BLaER1 treated with 17β-estradiol and CSF1 and Interleukin-3, amounts not matched to agents 10 nM and 100 nM (cell line): ENCODE results near the gene DDX55.
"Not testable (repeated sequence)": the region's sequence is repeated elsewhere in the genome, so short reads cannot be mapped to it uniquely, and the experiment has no call there.

Experiments used
- H3K27ac ChIP-seq, 11 experiments: shearing (Covaris generic); formaldehyde crosslinking; 2 replicates each; pipeline ENCODE4 v1.8.1; 2022
- H3K27me3 ChIP-seq, 11 experiments: shearing (Covaris generic); formaldehyde crosslinking; 2 replicates each; pipeline ENCODE4 v1.8.1; 2022
- H3K36me3 ChIP-seq, 11 experiments: shearing (Covaris generic); formaldehyde crosslinking; 2 replicates each; pipeline ENCODE4 v1.8.1; 2022
- H3K4me1 ChIP-seq, 10 experiments: shearing (Covaris generic); formaldehyde crosslinking; 2 replicates each; pipeline ENCODE4 v1.8.1; 2022
- H3K4me2 ChIP-seq, 11 experiments: shearing (Covaris generic); formaldehyde crosslinking; 2 replicates each; pipeline ENCODE4 v1.8.1; 2022
- H3K4me3 ChIP-seq, 10 experiments: shearing (Covaris generic); formaldehyde crosslinking; 2 replicates each; pipeline ENCODE4 v1.8.1; 2022
- H3K9ac ChIP-seq, 11 experiments: shearing (Covaris generic); formaldehyde crosslinking; 2 replicates each; pipeline ENCODE4 v1.8.1; 2022
- H3K9me3 ChIP-seq, 11 experiments: shearing (Covaris generic); formaldehyde crosslinking; replicated peaks in 1 of 11; 2 replicates each; pipeline ENCODE4 v1.8.1; 2022
- H4K20me1 ChIP-seq, 11 experiments: shearing (Covaris generic); formaldehyde crosslinking; 2 replicates each; pipeline ENCODE4 v1.8.1; 2022
- Cebpa-rat ChIP-seq, 11 experiments: shearing (Covaris generic); IDR thresholded peaks; 2 replicates each; pipeline ENCODE4 v1.8.1; 2022

DDX55 gene

DNA sequence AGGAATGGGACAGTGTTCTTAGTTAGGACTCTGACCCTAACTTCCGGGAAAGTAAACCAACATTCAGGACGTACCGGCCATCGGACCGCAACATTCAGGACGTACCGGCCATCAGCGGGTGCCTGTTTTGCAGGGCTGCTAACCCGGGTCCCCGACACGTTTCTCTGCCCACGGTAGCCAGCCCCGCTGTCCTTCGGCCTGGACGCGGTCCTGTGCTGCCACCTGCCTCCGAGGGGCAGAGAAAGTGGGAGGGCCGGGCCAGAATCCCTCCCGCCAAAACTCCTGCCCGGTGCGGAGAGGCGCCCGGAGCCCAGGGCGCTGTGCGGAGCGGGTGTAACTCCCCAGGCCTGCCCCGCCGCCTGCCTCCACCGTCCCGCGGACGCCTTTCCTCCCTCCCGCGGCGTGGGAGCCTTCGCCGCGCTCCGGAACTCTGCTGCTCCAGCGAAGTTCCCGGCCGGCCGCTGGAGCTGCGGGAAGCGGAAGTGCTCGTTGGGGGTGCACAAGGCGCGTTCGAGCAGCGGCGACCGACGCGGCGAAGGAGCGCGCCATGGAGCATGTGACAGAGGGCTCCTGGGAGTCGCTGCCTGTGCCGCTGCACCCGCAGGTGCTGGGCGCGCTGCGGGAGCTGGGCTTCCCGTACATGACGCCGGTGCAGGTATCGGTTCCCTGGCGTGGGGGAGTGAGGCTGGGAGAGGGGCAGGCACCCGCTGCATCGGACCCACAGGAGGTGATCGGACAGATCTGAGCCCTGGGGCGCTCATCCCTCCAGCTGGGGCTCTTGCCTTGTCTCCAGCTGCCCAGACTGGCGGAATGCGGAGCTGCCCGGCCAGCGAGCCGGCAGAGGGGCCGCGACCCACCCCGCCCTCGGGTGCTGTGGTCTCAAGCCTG lies at the start of gene DDX55:
TSS of gene DDX55 (plus strand) at position 498 of the 888 bp plus-strand sequence. CDS start at position 548, 50 bp downstream.
- peak within 1 kb of the TSS; percentile 82 to 96 (median 92) for H3K27ac ChIP-seq
- peak within 1 kb of the TSS; percentile 88 to 100 (median 95) for H3K4me2 ChIP-seq
- H3K9ac ChIP-seq: peak within 1 kb of the TSS; percentile 90 to 96 (median 93)
- no peaks in the 10 kb centered on the region for H3K27me3 ChIP-seq
- H3K4me1 ChIP-seq: peaks cover 23 to 29% (median 26%) of the 10 kb centered on the region in 10 experiments
- peaks cover 53 to 68% (median 59%) of the 10 kb centered on the region in 11 experiments for H3K36me3 ChIP-seq
- H3K9me3 ChIP-seq: no peaks in the 10 kb centered on the region
- peak within 1 kb of the TSS; percentile 81 to 100 (median 97) for H3K4me3 ChIP-seq
- peaks cover 7 to 52% (median 38%) of the 10 kb centered on the region in 11 experiments; a peak in 20 of 22 replicates for H4K20me1 ChIP-seq
- no peak for TF ChIP-seq Cebpa-rat (IDR thresholded peaks at IDR 0.05)

DNA sequence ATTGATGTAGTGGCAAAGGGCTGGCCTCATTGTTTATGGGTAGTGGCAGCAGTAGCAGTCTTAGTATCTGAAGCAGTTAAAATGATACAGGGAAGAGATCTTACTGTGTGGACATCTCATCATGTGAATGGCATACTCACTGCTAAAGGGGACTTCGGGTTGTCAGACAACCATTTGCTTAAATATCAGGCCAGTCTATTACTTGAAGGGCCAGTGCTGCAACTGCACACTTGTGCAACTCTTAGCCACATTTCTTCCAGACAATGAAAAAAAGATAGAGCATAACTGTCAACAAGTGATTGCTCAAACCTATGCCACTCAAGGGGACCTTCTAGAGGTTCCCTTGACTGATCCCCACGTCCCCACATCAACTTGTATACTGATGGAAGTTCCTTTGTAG lies 47.8 kb upstream of the DDX55 start:
- not testable (repeated sequence) for H3K27me3 ChIP-seq, H3K9me3 ChIP-seq, H3K27ac ChIP-seq, H3K9ac ChIP-seq, H3K4me2 ChIP-seq, H3K4me1 ChIP-seq, H3K36me3 ChIP-seq, H4K20me1 ChIP-seq, H3K4me3 ChIP-seq

GRCh38 chr12:123554843-123555242 lies 47.1 kb upstream of the DDX55 start:
- not testable (repeated sequence) for H3K9me3 ChIP-seq, H3K4me2 ChIP-seq, H3K9ac ChIP-seq, H4K20me1 ChIP-seq, H3K27ac ChIP-seq, H3K27me3 ChIP-seq, H3K4me3 ChIP-seq, H3K36me3 ChIP-seq
- peaks cover 5 to 11% (median 8%) of the 10 kb centered on the region in 10 experiments; a peak in 18 of 20 replicates for H3K4me1 ChIP-seq

GRCh38 chr12:123558487-123558886 lies 43.4 kb upstream of the DDX55 start:
- not testable (repeated sequence) for H3K4me2 ChIP-seq

DNA sequence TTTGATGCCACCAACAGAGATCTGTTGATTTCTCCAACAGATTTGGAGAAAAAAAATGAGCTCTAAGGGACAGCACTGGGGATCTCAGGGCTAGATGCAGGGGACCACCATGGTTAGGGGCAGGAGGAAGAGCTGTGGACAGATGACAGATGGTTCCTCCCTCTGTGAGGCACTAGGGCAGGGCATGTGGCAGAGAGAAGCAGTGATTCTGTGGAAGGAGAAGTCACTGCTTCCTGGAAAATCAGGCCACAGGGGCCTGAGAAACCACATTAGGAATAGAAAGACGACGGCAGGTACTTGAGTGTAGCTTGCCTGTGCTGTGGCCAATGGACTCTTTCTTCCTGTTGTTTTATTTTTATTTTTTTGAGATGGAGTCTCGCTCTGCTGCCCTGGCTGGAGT lies 42.4 kb upstream of the DDX55 start:
- no peak for TF ChIP-seq Cebpa-rat (IDR thresholded peaks at IDR 0.05)
- Histone ChIP-seq H3K9me3 (no peaks in the 10 kb centered on the region), H3K9ac (no peak overlapping the region), H3K4me2 (peak overlapping the region in 10 of 11 experiments; percentile 5 to 69 (median 36); a peak in 16 of 22 replicates), H3K4me1 (peaks cover 5 to 12% (median 8%) of the 10 kb centered on the region in 10 experiments; a peak in 18 of 20 replicates), H3K27me3 (no peaks in the 10 kb centered on the region), H3K4me3 (no peak overlapping the region), H4K20me1 (no peaks in the 10 kb centered on the region), H3K27ac (no peak overlapping the region), H3K36me3 (no peaks in the 10 kb centered on the region)

More at GRCh38 chr12:123558487-123558886, 43.4 kb upstream of the DDX55 start:
- not testable (repeated sequence) for H3K4me3 ChIP-seq, H3K9ac ChIP-seq, H4K20me1 ChIP-seq, H3K27ac ChIP-seq, H3K36me3 ChIP-seq, H3K27me3 ChIP-seq, H3K9me3 ChIP-seq
- peaks cover 5 to 12% (median 8%) of the 10 kb centered on the region in 10 experiments; a peak in 18 of 20 replicates for H3K4me1 ChIP-seq

DNA sequence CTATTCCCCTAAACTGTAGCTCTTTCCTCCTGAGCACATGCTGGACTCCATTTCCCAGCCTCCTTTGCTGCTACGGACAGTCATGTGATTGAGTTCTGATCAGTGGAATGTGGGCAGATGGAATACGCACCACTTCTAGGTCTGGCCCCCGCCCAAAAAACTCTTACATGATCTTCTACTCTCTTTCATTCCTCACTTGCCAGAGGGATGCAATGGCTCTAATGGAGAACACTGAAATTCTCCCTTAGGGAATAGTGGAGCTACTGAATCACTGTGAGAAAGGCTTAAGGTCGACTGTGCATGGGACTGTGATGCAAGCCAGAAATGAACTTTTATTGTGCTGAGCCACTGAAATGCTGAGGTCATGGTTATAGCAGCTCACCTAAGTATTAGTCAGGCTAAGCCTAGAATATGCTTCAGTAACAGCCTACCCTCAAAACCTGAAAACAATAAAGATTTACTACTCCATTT lies 30.5 kb upstream of the DDX55 start:
- H3K9ac ChIP-seq: no peak overlapping the region
- peaks cover 0 to 6% (median 0%) of the 10 kb centered on the region in 11 experiments; a peak in 3 of 22 replicates for H3K36me3 ChIP-seq
- no peak overlapping the region for H3K27ac ChIP-seq
- no peaks in the 10 kb centered on the region for H3K27me3 ChIP-seq
- peaks cover 0 to 5% (median 0%) of the 10 kb centered on the region in 11 experiments; a peak in 1 of 22 replicates for H3K9me3 ChIP-seq
- H4K20me1 ChIP-seq: no peaks in the 10 kb centered on the region
- no peak overlapping the region for H3K4me2 ChIP-seq
- no peak overlapping the region for H3K4me3 ChIP-seq
- TF ChIP-seq Cebpa-rat (IDR thresholded peaks at IDR 0.05): no peak
- H3K4me1 ChIP-seq: peaks cover 0 to 6% (median 0%) of the 10 kb centered on the region in 10 experiments; a peak in 4 of 20 replicates

DNA sequence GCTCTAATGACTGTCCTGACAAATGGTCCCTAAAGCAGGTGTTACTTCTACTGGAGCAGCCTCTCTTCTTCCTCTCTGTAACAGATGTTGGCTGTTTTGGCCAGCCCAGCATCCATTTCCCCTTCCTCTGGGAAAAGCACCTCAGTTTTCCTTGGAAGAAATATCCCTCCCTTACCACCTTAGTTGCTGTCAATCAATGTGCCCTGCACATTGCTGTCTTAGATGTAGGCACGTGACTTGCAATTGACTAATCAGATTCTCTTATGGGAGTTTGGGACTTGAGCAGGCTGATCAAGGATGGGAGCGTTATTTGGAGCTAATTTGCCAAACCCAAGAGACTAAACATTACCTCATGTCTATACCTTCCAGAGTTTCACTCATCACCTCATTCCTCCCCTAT lies 29.5 kb upstream of the DDX55 start:
- Histone ChIP-seq H3K4me2 (no peak overlapping the region), H3K4me3 (no peak overlapping the region), H3K27ac (no peak overlapping the region), H3K36me3 (peaks cover 0 to 13% (median 0%) of the 10 kb centered on the region in 11 experiments; a peak in 4 of 22 replicates), H3K9me3 (peaks cover 0 to 6% (median 0%) of the 10 kb centered on the region in 11 experiments; a peak in 1 of 22 replicates), H3K4me1 (peaks cover 0 to 6% (median 0%) of the 10 kb centered on the region in 10 experiments; a peak in 4 of 20 replicates), H3K27me3 (no peaks in the 10 kb centered on the region), H4K20me1 (no peaks in the 10 kb centered on the region), H3K9ac (no peak overlapping the region)
- no peak for TF ChIP-seq Cebpa-rat (IDR thresholded peaks at IDR 0.05)

GRCh38 chr12:123573870-123574269 lies 28.0 kb upstream of the DDX55 start:
- H3K9me3 ChIP-seq: peaks cover 0 to 6% (median 0%) of the 10 kb centered on the region in 11 experiments; a peak in 1 of 22 replicates
- no peak overlapping the region for H3K9ac ChIP-seq
- no peaks in the 10 kb centered on the region for H4K20me1 ChIP-seq

DNA sequence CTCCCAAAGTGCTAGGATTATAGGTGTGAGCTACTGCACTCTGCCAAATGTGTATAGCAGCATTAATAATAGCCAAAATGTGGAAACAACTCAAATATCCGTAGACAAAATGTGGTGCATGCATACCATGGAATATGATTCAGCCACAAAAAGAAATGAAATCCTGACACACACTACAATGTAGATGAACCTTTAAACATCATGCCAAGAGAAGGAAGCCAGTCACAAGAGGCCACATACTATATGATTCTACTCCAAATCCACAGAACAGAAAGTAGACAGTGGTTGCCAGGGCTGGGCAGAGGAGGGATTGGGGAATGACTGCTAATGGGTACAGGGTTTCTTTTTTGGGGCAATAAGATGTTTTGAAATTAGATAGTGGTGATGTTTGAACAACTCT lies 25.3 kb upstream of the DDX55 start:
- Histone ChIP-seq H3K4me2 (no peak overlapping the region), H3K27ac (no peak overlapping the region), H3K4me3 (no peak overlapping the region), H3K9me3 (peaks cover 0 to 6% (median 0%) of the 10 kb centered on the region in 11 experiments; a peak in 1 of 22 replicates), H4K20me1 (no peaks in the 10 kb centered on the region; a peak in 2 of 22 replicates), H3K27me3 (no peaks in the 10 kb centered on the region), H3K36me3 (peaks cover 0 to 15% (median 0%) of the 10 kb centered on the region in 11 experiments; a peak in 4 of 22 replicates), H3K9ac (no peak overlapping the region), H3K4me1 (peaks cover under 1 to 7% (median 4%) of the 10 kb centered on the region in 10 experiments; a peak in 11 of 20 replicates)
- TF ChIP-seq Cebpa-rat (IDR thresholded peaks at IDR 0.05): no peak

More at GRCh38 chr12:123573870-123574269, 28.0 kb upstream of the DDX55 start:
- no peak for TF ChIP-seq Cebpa-rat (IDR thresholded peaks at IDR 0.05)
- no peaks in the 10 kb centered on the region for H3K27me3 ChIP-seq
- H3K4me2 ChIP-seq: no peak overlapping the region
- peaks cover 0 to 6% (median 0%) of the 10 kb centered on the region in 10 experiments; a peak in 4 of 20 replicates for H3K4me1 ChIP-seq
- H3K4me3 ChIP-seq: no peak overlapping the region
- no peak overlapping the region for H3K27ac ChIP-seq
- peaks cover 0 to 15% (median 0%) of the 10 kb centered on the region in 11 experiments; a peak in 4 of 22 replicates for H3K36me3 ChIP-seq
